Measurements from ENCODE around the gene CFAP97.
"Not testable (repeated sequence)": the region's sequence is repeated elsewhere in the genome, so short reads cannot be mapped to it uniquely, and the experiment has no call there.

The CFAP97 gene

GRCh38 chr4:185203486-185204237 is at the start of gene CFAP97:
Gene CFAP97 (minus strand): TSS chr4:185204000. CDS start chr4:185191196, 12,804 bp downstream.
- peak; percentile 93 for DNase-seq (ENCODE audit: low spot score)

GRCh38 chr4:185249105-185249504 is 45.3 kb upstream of the CFAP97 start:
- no peak for DNase-seq (ENCODE audit: low spot score)

GRCh38 chr4:185248393-185249039 is 44.7 kb upstream of the CFAP97 start:
- DNase-seq (ENCODE audit: low spot score), result no peak

GRCh38 chr4:185247151-185247550 is 43.4 kb upstream of the CFAP97 start:
- DNase-seq (ENCODE audit: low spot score), result no peak

- no peak for DNase-seq (ENCODE audit: low spot score)
Measured at GRCh38 chr4:185246453-185246852, 42.7 kb upstream of the CFAP97 start.

GRCh38 chr4:185244763-185245162 is 41.0 kb upstream of the CFAP97 start:
- DNase-seq (ENCODE audit: low spot score), result no peak

- DNase-seq (ENCODE audit: low spot score), result no peak
Measured at GRCh38 chr4:185243879-185244278, 40.1 kb upstream of the CFAP97 start.

GRCh38 chr4:185242749-185243533 is 39.1 kb upstream of the CFAP97 start:
- no peak for DNase-seq (ENCODE audit: low spot score)

- DNase-seq (ENCODE audit: low spot score), result not testable (repeated sequence)
Measured at GRCh38 chr4:185240486-185240885, 36.7 kb upstream of the CFAP97 start.

- no peak for DNase-seq (ENCODE audit: low spot score)
Measured at GRCh38 chr4:185238750-185239149, 35.0 kb upstream of the CFAP97 start.

- no peak for DNase-seq (ENCODE audit: low spot score)
Measured at GRCh38 chr4:185238215-185238681, 34.4 kb upstream of the CFAP97 start.

GRCh38 chr4:185237175-185237574 is 33.4 kb upstream of the CFAP97 start:
- no peak for DNase-seq (ENCODE audit: low spot score)

GRCh38 chr4:185235843-185236503 is 32.2 kb upstream of the CFAP97 start:
- no peak for DNase-seq (ENCODE audit: low spot score)

- DNase-seq (ENCODE audit: low spot score), result no peak
Measured at GRCh38 chr4:185235119-185235842, 31.5 kb upstream of the CFAP97 start.

GRCh38 chr4:185232370-185232769 is 28.6 kb upstream of the CFAP97 start:
- no peak for DNase-seq (ENCODE audit: low spot score)

- DNase-seq (ENCODE audit: low spot score), result no peak
Measured at GRCh38 chr4:185229021-185229818, 25.4 kb upstream of the CFAP97 start.

GRCh38 chr4:185227713-185228278 is 24.0 kb upstream of the CFAP97 start:
- DNase-seq (ENCODE audit: low spot score), result no peak

- DNase-seq (ENCODE audit: low spot score), result peak; percentile 29
Measured at GRCh38 chr4:185227131-185227551, 23.3 kb upstream of the CFAP97 start.

- no peak for DNase-seq (ENCODE audit: low spot score)
Measured at GRCh38 chr4:185225940-185226339, 22.1 kb upstream of the CFAP97 start.

- no peak for DNase-seq (ENCODE audit: low spot score)
Measured at GRCh38 chr4:185224597-185224996, 20.8 kb upstream of the CFAP97 start.

Measured in D341Med (cell line).